HCT116 (cell line): ENCODE data around the gene FNIP2.

Experiments used
- CEBPB ChIP-seq: IDR thresholded peaks from 2 replicates; pipeline ENCODE4 v1.6.1; 2012; ENCODE audit warnings: low read depth
- CTCF ChIP-seq, 3 experiments: fragments of 200-600 bp in 1 of 3; sonication (generic) in 1 of 3; IDR thresholded peaks in 2 of 3; conservative IDR thresholded peaks in 1 of 3; 2 replicates each; pipeline ENCODE4 v1.5.1; 2012 to 2017; ENCODE audit warnings: low read depth in 2 of 3, low read length in 2 of 3, antibody characterized with exemption in 1 of 3, borderline replicate concordance in 1 of 3, control low read depth in 1 of 3, mild to moderate bottlenecking in 1 of 3, mixed read lengths in 1 of 3, mixed run types in 1 of 3, moderate library complexity in 1 of 3; ENCODE audit not compliant: insufficient read depth in 1 of 3
- JUND ChIP-seq: IDR thresholded peaks from 2 replicates; pipeline ENCODE4 v1.6.1; 2012
- MAX ChIP-seq: IDR thresholded peaks from 2 replicates; pipeline ENCODE4 v1.6.1; 2012
- RAD21 ChIP-seq: IDR thresholded peaks from 2 replicates; pipeline ENCODE4 v1.6.1; 2012; ENCODE audit warnings: low read depth, mild to moderate bottlenecking
- TCF7L2 ChIP-seq: IDR thresholded peaks from 2 replicates; pipeline ENCODE4 v1.7.0; 2011; ENCODE audit warnings: borderline replicate concordance, inconsistent platforms; ENCODE audit not compliant: insufficient read depth, insufficient read length; ENCODE audit errors: extremely low read depth

GRCh38 chr4:158836828-158837449 is 68.1 kb downstream of the FNIP2 start:
- TF ChIP-seq RAD21 (no peak), MAX (no peak), TCF7L2 (no peak), CTCF (IDR thresholded peaks at IDR 0.05 in 2 of 3, conservative IDR thresholded peaks at IDR 0.05 in 1 of 3; ENCODE audit: borderline replicate concordance in 1 of 3, insufficient read depth in 1 of 3, low read depth in 2 of 3, low read length in 2 of 3) (no peak), JUND (no peak), CEBPB (no peak)
